Hepatocyte (in vitro differentiated cells): Measurements from ENCODE around the gene IL13.

Source experiments
- CTCF ChIP-seq: fragments of 200-600 bp; sonication (generic); IDR thresholded peaks from 2 replicates; pipeline ENCODE4 v1.5.1; 2016; ENCODE audit warnings: antibody characterized with exemption, mild to moderate bottlenecking; ENCODE audit not compliant: poor library complexity
- EZH2 ChIP-seq: fragments of 200-600 bp; sonication (generic); IDR thresholded peaks from 2 replicates; pipeline ENCODE4 v1.6.1; 2016; ENCODE audit warnings: antibody characterized with exemption, mild to moderate bottlenecking, borderline replicate concordance

GRCh38 chr5:132637241-132637640 is 20.7 kb upstream of the IL13 start:
- no peak for TF ChIP-seq CTCF
- TF ChIP-seq EZH2 = no peak
